Psoas muscle (tissue), 8 donors: Measurements from ENCODE around the gene ZNF341. TPM values are rescaled to one million over a fixed set of nuclear protein-coding genes. Genes with fewer than 3 reads are reported as not detected.

Source experiments
- ATAC-seq, 4 donors: fragments of 200-7000 bp; cut with Tn5 transposase; one replicate each; pipeline ENCODE4 v1.9.1; 2020; ENCODE audit warnings: moderate library complexity in 3 of 4, mild to moderate bottlenecking in 2 of 4
- DNase-seq, 2 donors: peaks; one replicate each; pipeline ENCODE4 v3.0.0-alpha.2; 2020
- H3K27ac ChIP-seq: fragments of 200-600 bp; one replicate; pipeline ENCODE4 v1.8.0; 2022
- H3K27me3 ChIP-seq, 3 donors: fragments of 200-600 bp in 1 of 3; one replicate each; pipeline versions ENCODE4 v1.6.1 to v1.8.0; 2013 to 2022; ENCODE audit warnings: low read length in 2 of 3, mild to moderate bottlenecking in 2 of 3, moderate library complexity in 1 of 3; ENCODE audit not compliant: insufficient read depth in 3 of 3
- H3K36me3 ChIP-seq, 2 donors: fragments of 200-600 bp in 1 of 2; one replicate each; pipeline versions ENCODE4 v1.6.1 to v1.8.0; 2013 to 2022; ENCODE audit warnings: low read depth in 1 of 2, mild to moderate bottlenecking in 1 of 2, moderate library complexity in 1 of 2; ENCODE audit not compliant: insufficient read depth in 1 of 2
- H3K4me1 ChIP-seq: fragments of 200-600 bp; one replicate; pipeline ENCODE4 v1.8.0; 2022
- H3K4me3 ChIP-seq: fragments of 200-600 bp; one replicate; pipeline ENCODE4 v1.8.0; 2022; ENCODE audit warnings: mild to moderate bottlenecking
- H3K9me3 ChIP-seq: fragments of 200-600 bp; one replicate; pipeline ENCODE4 v1.8.0; 2022
- CTCF ChIP-seq: fragments of 200-600 bp; IDR thresholded peaks from one replicate; pipeline ENCODE4 v1.8.0; 2022; ENCODE audit warnings: antibody characterized with exemption
- WGBS, 3 donors: extraction: QIAGEN DNeasy Blood & Tissue Kit; methylation state at CpG; one replicate each; pipeline versions ENCODE4 v1.1.6 to v1.1.7; 2013; 5-methylcytosine and 5-hydroxymethylcytosine counted together
- intact Hi-C, 2 donors: fragments of 100-400 bp; cut with DNase I; formaldehyde crosslinking; loops; one replicate each; pipeline versions ENCODE4 v1.11.0 to v1.14.2; 2022
- polyA plus RNA-seq, 3 donors: library from polyadenylated mRNA; stranded (reverse); fragments of 200-250 nt; gene quantifications; one replicate each; pipeline ENCODE4 v1.2.3, GENCODE V29; 2013
- total RNA-seq, 4 donors: library from RNA; stranded (reverse); fragmentation: NEBNext Ultra II Directional in 2 of 4; extraction: Animal tissue kit (Norgen Biotek cat#: 25700) in 2 of 4; gene quantifications; one replicate each; pipeline versions ENCODE4 v1.2.1 to v1.2.4, GENCODE V29; 2021 to 2023
- donor health status: healthy with polysubstance abuse.
- donor health status: DM: no; HTN: no; CAD: no; lungs with moderate emphysema.
- donor health status: Bipolar disorder and iron deficiency.
- donor health status: healthy.
- donor health status: DM: yes; HTN: yes; CAD: no.
- donor health status: DM: no; HTN: no; CAD: no.
- donor health status: DM: no; HTN: no; CAD: no.
- donor health status: DM: yes; HTN: yes; CAD: no.

ZNF341 gene
- total and polyA plus RNA-seq, 7 donors, result 1.3 to 3.0 (median 1.5) TPM

- DNase-seq, result no peak
- H3K27ac ChIP-seq, result peak overlapping the region; percentile 62
- no peak overlapping the region for H3K4me3 ChIP-seq
- no peaks in the 10 kb centered on the region for H3K9me3 ChIP-seq
- H3K27me3 ChIP-seq, result no peaks in the 10 kb centered on the region
- H3K4me1 ChIP-seq, result peaks cover 68% of the 10 kb centered on the region
- ATAC-seq, result peak in 3 of 4 donors; percentile 14 to 63 (median 20)
- intact Hi-C loops, result no loop called here
- 39 to 58% (median 42%) methylated on average over 5 of the region's 5 CpGs for WGBS, 3 donors
- no peak for TF ChIP-seq CTCF
- H3K36me3 ChIP-seq, result peaks cover 0 to 3% of the 10 kb centered on the region in 2 donors
Observed at GRCh38 chr20:33837096-33837830, 105.5 kb downstream of the ZNF341 start.

- Histone ChIP-seq H3K9me3 (no peaks in the 10 kb centered on the region), H3K36me3 (peaks cover 0 to 3% of the 10 kb centered on the region in 2 donors), H3K4me1 (peaks cover 74% of the 10 kb centered on the region), H3K27me3 (no peaks in the 10 kb centered on the region), H3K4me3 (no peak overlapping the region), H3K27ac (peak overlapping the region; percentile 62)
- 70 to 74% (median 72%) methylated on average over 8 of the region's 8 CpGs for WGBS, 3 donors
- no peak for TF ChIP-seq CTCF
- intact Hi-C loops, result no loop called here
- DNase-seq, result no peak
- ATAC-seq, result peak in 1 of 4 donors; percentile 20
Observed at GRCh38 chr20:33838035-33838864, 106.5 kb downstream of the ZNF341 start.

GRCh38 chr20:33839591-33839990, 107.8 kb downstream of the ZNF341 start:
- WGBS, 3 donors, result 55 to 63% (median 57%) methylated on average over 3 of the region's 3 CpGs
- Histone ChIP-seq H3K4me1 (peaks cover 75% of the 10 kb centered on the region), H3K4me3 (no peak overlapping the region), H3K27me3 (no peaks in the 10 kb centered on the region), H3K27ac (peak overlapping the region; percentile 62), H3K9me3 (no peaks in the 10 kb centered on the region), H3K36me3 (peaks cover 0 to 3% of the 10 kb centered on the region in 2 donors)
- ATAC-seq (peak; percentile 68 to 84 (median 78)), DNase-seq (peak; percentile 30 to 73)
- intact Hi-C loops, result no loop called here
- no peak for TF ChIP-seq CTCF

GRCh38 chr20:33840160-33840559, 108.4 kb downstream of the ZNF341 start:
- H3K36me3 ChIP-seq, result no peaks in the 10 kb centered on the region
- WGBS, 3 donors, result 88 to 90% (median 89%) methylated on average over 7 of the region's 7 CpGs

More at GRCh38 chr20:33840160-33840559, 108.4 kb downstream of the ZNF341 start:
- H3K4me3 ChIP-seq, result no peak overlapping the region
- no peak for ATAC-seq
- H3K27ac ChIP-seq, result no peak overlapping the region
- H3K9me3 ChIP-seq, result no peaks in the 10 kb centered on the region
- H3K4me1 ChIP-seq, result peaks cover 75% of the 10 kb centered on the region
- no peak for DNase-seq
- intact Hi-C loops, result no loop called here
- H3K27me3 ChIP-seq, result no peaks in the 10 kb centered on the region
- no peak for TF ChIP-seq CTCF
